Cardiac fibroblast (primary cell): ENCODE results near the gene PIGU.
"Not testable (repeated sequence)": the region's sequence is repeated elsewhere in the genome, so short reads cannot be mapped to it uniquely, and the experiment has no call there.

ENCODE experiments used
- DNase-seq, 2 donors: peaks; one replicate each; pipeline versions ENCODE4 v3.0.0 to v3.0.0-alpha.2; 2010; ENCODE audit warnings: low read depth in 2 of 2
- H3K4me3 ChIP-seq, 2 donors: replicated peaks in 1 of 2; 1 replicate in 1 of 2; 2 replicates in 1 of 2; pipeline ENCODE4 v1.5.1; 2011; ENCODE audit warnings: low read depth in 2 of 2, low read length in 2 of 2, mild to moderate bottlenecking in 2 of 2, moderate library complexity in 1 of 2
- TF ChIP-seq, protein P1 (sequence below): IDR thresholded peaks from one replicate; pipeline ENCODE4 v1.5.1; 2011; ENCODE audit warnings: low read depth, mild to moderate bottlenecking, low read length, inconsistent platforms

Gene PIGU

DNA sequence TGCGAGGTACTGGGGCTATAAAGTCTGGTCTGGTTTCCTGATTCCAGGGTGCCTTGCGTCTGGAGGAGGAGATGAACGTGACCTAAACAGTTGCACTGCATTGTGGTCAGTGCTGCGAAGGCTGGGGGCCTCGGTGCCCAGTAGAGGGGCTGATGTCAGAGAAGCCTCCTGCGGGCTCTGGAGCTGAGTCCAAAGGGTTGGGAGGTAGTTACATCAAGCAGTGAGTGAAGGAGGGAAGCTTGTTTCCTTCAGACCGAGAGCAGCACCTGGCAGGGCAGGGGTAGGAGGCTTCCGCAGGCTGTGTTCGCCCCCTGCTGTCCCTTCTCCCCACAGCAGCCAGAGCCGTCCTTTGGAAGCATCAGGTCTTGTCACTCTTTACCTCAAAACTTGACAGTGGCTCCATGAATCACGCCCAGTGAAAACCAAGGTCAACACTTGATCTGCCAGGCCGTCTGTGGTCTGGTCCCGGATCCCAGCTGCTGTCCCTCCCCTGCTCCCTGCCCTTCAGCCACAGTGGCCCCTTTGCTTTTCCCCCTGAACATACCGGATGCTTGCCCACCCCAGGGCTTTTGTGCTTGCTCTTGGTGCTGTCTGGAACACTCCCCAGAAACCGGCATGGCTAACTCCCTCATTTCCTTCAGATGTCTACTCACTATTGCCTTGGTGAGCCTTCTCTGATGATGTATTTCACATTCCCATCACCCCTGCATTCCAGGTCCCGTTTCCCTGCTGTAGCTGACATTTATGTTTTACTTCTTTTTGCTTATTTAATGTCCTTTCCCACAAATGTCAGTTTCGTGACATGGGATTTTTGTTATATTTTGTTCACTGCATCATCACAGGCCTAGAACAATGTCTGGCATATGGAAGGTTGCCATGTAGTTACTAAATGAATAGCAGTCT is 153.7 kb downstream of the PIGU start:
- TF ChIP-seq, protein P1, sequence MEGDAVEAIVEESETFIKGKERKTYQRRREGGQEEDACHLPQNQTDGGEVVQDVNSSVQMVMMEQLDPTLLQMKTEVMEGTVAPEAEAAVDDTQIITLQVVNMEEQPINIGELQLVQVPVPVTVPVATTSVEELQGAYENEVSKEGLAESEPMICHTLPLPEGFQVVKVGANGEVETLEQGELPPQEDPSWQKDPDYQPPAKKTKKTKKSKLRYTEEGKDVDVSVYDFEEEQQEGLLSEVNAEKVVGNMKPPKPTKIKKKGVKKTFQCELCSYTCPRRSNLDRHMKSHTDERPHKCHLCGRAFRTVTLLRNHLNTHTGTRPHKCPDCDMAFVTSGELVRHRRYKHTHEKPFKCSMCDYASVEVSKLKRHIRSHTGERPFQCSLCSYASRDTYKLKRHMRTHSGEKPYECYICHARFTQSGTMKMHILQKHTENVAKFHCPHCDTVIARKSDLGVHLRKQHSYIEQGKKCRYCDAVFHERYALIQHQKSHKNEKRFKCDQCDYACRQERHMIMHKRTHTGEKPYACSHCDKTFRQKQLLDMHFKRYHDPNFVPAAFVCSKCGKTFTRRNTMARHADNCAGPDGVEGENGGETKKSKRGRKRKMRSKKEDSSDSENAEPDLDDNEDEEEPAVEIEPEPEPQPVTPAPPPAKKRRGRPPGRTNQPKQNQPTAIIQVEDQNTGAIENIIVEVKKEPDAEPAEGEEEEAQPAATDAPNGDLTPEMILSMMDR: peak; percentile 76

DNA sequence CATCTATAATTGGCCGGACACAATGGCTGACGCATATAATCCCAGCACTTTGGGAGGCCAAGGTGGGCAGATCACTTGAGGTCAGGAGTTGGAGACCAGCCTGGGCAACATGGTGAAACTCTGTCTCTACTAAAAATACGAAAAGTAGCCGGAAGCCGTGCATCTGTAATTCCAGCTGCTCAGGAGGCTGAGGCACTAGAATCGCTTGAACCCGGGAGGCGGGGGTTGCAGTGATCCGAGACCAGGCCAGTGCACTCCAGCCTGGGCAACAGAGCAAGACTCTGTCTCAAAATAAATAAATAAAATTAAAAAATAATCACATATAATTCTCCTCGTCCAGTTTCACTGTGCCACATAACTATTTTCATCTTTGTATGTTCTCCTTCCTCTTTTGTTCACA is 157.1 kb downstream of the PIGU start:
- not testable (repeated sequence) for DNase-seq

More for the DNA sequence above, 153.7 kb downstream of the PIGU start:
- H3K4me3 ChIP-seq: no peak overlapping the region
- peak; percentile 61 to 76 for DNase-seq

DNA sequence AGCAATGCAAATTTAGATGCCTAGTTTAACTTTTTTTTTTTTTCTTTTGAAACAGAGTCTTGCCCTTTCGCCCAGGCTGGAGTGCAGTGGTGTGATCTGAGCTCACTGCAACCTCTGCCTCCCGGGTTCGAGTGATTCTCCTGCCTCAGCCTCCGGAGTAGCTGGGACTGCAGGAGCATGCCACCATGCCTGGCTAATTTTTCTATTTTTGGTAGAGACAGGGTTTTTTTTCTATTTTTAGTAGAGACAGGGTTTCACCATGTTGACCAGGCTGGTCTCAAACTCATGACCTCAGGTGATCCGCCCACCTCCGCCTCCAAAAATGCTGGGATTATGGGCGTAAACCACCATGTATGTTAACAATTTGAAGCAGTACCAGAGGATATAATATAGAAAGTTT is 158.0 kb downstream of the PIGU start:
- not testable (repeated sequence) for H3K4me3 ChIP-seq, DNase-seq

More for the DNA sequence above, 157.1 kb downstream of the PIGU start:
- H3K4me3 ChIP-seq: not testable (repeated sequence)

DNA sequence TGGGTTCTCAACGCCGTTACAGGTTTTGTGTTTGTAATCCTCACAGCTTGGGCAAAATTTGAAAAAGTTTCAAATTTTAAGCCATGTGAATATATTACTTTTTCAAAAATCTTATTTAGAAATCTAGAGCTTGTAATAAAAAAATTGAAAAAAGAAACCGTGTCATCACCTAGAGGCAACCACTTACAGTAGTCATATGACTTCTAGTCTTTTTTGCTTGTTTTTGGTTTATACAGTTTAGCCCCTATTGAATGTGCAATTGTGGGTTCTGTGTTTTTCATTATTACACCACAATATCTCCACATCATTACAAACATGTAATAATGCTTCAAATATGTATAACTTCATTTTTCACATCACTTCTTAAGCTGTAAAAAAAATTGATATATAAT is 159.8 kb downstream of the PIGU start:
- TF ChIP-seq, protein P1: no peak
- peak overlapping the region; percentile 78 to 85 for H3K4me3 ChIP-seq
- DNase-seq: peak in 1 of 2 donors; percentile 29

DNA sequence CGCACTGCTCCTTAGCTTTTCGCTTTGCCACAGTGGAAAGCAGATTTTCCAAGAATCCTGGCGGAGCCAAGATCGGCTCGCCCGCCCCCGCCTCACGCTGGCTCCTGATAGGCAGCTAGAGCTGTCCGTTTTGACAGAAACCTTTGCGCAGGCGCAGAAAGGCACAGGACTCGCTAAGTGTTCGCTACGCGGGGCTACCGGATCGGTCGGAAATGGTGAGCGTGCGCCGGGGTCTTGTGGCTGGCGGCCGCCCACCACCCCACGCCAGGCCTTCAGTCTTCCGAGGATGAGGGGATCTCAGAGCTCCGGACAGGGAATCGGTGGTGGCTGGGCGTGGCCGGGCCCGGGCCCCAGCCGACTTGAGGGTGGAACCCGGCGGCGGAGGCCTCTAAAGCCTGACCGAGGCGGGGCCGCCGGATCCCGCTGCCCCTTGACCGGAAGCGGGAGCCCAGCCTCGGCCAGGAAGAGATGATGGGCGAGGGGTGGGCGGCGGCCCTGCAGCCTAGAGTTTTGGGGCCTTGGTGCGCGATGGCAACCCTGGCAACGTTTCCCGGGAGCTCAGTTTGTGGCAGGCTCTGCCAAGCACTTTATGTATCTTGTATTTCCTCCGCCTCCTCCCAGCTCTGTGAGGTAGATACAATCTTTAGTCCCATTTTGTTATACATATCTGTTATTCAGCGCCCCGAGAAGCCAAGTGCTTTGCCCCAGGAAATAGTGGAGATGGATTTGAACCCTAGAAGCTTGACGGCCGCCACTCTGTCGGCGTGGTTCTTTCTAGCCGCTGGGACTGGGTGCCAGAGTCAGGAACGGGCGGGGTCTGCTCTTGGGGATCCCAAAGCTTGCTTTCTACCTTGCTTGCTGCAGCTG is 160.4 kb downstream of the PIGU start, which contains the start of gene DYNLRB1:
TSS of gene DYNLRB1 (plus strand) at position 176 of the 867 bp plus-strand sequence. CDS start at position 213, 37 bp downstream.
- TF ChIP-seq, protein P1: no peak
- peak; percentile 97 to 98 for DNase-seq
- peak within 1 kb of the TSS; percentile 78 to 85 for H3K4me3 ChIP-seq

DNA sequence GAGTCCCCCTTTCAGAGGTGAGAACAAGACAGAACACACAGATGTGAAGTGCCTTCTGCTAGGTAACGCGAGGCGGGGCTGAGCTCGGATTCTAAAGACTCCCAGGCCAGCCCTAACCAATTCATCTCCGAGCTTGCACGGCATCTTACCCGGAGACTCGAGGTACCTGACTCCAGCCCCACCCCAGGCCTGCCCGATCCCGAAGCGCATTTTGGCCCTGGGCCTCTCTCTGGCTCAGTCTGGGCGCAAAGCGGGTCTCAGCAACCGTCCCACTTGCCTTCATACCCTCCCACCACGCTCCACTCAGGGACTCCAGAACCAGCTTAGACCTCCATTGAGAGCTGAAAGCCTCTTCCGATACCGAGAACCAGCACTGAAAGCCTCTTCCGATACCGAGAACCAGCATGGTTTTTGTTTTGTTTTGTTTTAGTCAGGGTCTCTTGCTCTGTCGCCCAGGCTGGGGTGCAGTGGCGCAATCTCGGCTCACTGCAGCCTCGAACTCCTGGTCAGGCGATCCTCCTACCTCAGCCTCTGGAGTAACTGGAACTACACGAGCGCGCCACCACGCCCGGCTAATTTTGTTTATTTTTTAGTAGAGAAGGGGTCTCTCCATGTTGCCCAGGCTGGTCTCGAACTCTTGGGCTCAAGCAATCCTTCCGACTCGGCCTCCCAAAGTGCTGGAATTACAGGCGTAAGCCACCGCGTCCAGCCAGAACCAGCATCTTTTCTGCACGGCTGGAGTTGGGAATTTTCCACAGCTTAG is 161.2 kb downstream of the PIGU start:
- peak overlapping the region; percentile 78 to 85 for H3K4me3 ChIP-seq
- TF ChIP-seq, protein P1: no peak
- peak; percentile 39 to 61 for DNase-seq

DNA sequence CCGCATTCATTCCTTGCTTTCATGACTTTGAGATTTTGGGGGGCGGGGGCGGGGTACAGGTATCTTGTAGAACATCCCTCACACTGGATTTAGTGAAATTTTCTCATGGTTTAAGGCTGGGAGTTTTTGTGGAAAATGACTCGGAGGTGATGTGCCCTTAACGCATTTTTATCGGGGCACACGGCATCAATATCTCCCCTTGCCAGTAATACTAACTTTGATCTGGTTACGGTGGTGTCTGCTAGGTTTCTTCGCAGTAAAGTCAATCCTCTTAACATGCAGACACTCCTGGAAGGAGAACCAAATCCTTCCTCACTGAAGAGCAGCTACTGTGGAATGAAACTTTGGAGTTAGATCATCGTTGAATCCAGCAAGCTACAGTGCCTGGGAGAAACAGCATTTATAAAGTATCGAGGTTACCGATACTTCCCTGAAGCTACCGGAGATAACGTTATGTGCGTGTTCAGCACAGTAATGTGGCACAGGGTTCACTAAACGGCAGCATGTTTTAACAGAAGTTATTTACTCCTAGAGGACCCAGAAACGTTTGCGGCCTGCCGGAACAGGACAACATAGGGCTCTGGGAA is 161.9 kb downstream of the PIGU start:
- no peak for DNase-seq
- H3K4me3 ChIP-seq: peak overlapping the region; percentile 78 to 85
- TF ChIP-seq, protein P1: no peak

DNA sequence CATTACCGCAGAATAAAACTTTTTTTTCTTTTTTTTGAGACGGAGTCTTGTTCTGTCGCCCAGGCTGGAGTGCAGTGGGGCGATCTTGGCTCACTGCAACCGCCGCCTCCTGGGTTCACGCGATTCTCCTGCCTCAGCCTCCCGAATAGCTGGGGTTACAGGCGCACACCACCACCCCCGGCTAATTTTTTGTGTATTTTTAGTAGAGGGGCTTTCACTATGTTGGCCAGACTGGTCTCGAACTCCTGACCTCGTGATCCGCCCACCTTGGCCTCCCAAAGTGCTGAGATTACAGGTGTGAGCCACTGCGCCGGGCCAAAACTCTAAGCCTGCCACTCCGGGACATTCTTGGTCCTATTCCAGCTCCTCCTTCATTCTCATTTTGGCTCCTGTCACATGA is 162.9 kb downstream of the PIGU start:
- not testable (repeated sequence) for DNase-seq, H3K4me3 ChIP-seq
